Hematopoietic multipotent progenitor cell treated with erythropoietin and hydrocortisone succinate and interleukin-3 and kit ligand, for 15 days (in vitro differentiated cells): Measurements from ENCODE around the gene C22orf42.
"Not testable (repeated sequence)": the region's sequence is repeated elsewhere in the genome, so short reads cannot be mapped to it uniquely, and the experiment has no call there.

Experiments
- DNase-seq: peaks from one replicate; pipeline ENCODE4 v3.0.0-alpha.2; 2015; ENCODE audit warnings: low spot score

C22orf42 gene, protein sequence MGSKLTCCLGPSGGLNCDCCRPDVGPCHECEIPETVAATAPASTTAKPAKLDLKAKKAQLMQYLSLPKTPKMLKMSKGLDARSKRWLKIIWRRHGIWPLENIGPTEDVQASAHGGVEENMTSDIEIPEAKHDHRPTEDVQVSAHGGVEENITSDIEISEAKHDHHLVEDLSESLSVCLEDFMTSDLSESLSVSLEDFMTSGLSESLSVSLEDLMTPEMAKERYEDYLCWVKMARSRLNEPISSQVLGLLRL

DNA sequence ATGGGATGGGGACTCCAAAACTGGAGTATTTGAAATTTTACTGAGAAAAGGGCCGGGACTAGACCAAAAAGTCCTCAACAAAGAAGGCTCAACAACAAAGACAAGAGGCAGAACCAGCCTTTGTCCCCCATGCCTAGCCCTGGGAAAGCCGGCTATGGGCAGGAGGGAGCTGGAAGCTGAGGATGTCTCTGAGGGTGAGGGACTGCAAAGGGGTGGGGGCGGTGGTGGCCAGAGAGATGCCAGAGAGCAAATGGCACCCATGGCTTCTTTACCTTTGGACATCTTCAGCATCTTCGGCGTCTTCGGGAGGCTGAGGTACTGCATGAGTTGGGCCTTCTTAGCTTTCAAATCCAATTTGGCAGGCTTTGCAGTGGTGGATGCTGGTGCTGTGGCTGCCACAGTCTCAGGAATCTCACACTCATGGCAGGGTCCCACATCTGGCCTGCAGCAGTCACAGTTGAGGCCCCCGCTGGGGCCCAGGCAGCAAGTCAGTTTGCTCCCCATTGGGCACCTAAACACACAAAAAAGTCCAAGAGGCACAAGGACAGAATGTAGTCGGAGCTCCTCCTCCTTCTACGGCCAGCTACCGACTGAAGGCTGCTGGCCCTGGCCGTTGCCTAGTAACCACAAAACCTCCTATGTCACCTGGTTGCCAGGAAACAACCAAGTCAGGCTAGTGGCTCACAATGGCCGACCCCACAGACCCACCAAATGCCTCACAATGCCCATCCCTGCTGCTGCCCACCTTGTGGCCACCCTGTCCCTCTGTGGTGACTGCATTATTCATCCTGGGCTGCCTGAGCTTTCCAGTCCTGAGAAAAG is at the start of gene C22orf42:
TSS of gene C22orf42 (minus strand) at position 592 of the 822 bp plus-strand sequence. CDS start at position 504, 88 bp downstream.
- DNase-seq: no peak

DNA sequence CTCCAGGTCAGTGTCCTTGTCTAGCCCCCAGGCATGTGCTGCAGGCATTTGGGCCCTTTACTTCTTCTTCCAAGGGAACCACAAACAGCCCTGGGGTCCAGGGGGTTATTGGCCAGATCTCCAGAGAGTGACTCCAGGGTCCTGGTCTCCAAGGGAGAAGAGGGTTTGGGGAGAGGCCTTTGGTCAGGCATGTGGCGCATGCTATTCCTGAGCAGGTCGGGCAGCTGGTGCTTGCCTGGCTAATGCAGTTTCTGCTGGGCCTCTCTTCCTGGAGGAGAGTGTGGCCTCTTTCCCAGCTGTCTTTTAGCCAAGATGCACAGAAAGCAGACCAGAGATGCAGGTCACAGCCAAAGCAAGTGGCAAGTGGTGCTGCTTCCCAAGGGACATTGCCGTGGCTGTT is 49.6 kb upstream of the C22orf42 start:
- no peak for DNase-seq

DNA sequence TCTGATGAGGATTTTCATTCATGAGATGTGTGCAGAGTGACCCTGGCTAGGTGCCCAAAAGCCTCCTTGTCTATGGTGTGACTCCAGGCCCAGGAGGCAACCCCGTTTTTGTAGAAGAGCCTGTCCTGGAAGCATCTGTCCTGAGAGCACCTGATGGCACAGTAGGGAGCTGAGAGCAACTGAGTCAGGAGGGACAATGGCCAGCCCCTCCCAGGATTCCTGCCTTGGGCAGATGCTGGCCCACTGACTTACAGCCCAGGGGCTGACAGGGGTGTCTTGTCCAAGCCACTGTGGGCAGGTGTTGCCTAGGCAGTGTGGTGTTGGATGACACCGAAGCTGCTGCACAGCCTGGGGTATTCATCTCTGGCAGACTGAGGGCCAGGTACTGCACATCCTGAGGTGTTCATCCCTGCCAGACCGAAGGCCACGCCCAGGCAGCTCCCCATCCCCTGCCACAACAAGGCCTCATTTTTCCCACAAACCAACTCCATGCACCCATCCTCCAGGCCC is 48.9 kb upstream of the C22orf42 start:
- no peak for DNase-seq

DNA sequence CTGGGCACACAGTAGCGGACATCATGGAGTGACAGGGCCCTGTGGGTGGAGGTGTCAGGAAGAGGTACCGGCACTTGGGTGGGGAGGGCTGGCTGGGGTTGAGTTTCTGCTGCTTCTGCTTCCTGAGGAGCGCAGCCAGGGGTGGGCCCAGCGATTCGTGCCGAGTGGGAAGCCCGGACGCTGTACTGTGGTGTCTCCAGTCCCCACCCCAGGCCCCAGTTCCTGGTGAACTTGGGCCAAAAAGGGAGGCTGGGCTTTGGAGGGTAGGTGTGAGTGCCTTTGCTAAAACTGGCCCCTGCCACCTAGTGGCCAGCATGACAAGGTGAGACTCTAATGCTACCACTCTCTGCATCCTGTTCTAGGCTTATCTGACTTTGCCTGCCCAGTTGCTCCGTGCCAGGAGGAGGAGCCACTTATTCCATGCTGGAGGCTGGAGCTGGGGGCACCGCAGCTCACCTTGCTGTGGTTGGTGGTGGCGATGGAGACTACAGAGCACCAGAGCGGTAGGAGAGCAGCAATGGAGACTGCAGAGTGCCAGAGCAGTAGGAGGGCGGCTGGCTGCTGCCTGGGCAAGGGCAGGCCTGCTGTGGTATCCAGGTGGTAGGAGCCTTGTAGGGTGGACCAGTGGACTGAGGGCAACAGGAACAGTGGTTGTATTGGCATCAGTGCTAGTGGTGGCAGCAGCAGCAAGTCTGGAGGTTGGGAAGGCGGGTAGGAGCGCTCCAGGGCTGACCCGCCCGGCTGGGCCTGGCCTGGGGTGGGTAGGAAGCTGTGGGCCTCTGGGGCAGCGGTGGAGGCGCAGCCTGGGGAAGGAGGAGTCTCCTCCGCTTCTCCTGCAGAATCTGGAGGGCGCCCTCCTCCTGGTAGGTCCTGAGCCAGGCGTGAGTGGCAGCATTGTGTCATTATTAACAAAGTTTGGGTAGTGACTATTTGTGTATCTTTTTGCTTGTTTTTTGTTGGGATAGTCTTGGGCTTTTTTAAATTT is 48.0 kb upstream of the C22orf42 start:
- peak; percentile 62 for DNase-seq

DNA sequence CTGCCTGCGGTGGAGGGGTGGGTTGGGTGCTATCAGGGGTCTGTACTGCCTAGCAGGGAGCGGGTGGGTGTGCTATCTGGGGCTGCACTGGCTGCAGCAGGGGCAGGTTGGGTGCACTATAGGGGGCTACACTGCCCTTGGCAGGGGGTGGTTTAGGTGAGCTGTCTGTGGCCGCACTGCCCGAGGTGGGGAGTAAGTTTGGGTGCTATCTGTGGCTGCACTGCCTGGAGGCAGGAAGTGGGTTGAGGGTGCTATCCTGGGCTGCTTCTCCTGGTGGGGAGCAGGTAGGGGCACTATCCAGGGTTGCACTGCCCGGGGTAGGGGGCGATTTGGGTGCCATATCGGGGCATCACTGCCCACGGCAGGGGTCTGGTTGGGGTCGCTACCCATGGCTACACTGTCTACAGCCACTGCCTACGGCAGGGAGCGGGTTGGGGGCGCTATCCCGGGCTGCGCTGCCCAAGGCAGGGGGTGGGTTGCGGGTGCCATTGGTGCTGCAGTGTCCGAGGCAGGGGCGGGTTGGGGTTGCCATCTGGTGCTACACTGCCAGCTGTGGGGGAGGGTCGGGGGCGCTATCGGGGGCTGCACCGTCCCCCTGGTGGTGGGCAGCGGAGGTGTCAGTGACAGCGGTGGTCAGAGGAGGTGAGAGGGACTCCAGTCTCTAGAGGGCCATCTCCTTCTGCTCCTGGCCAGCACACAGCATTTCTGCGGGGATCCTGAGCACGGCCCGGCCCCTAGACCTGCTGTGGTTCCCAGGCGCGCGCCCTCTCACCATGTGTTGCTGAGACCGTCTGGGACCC is 47.1 kb upstream of the C22orf42 start:
- no peak for DNase-seq

DNA sequence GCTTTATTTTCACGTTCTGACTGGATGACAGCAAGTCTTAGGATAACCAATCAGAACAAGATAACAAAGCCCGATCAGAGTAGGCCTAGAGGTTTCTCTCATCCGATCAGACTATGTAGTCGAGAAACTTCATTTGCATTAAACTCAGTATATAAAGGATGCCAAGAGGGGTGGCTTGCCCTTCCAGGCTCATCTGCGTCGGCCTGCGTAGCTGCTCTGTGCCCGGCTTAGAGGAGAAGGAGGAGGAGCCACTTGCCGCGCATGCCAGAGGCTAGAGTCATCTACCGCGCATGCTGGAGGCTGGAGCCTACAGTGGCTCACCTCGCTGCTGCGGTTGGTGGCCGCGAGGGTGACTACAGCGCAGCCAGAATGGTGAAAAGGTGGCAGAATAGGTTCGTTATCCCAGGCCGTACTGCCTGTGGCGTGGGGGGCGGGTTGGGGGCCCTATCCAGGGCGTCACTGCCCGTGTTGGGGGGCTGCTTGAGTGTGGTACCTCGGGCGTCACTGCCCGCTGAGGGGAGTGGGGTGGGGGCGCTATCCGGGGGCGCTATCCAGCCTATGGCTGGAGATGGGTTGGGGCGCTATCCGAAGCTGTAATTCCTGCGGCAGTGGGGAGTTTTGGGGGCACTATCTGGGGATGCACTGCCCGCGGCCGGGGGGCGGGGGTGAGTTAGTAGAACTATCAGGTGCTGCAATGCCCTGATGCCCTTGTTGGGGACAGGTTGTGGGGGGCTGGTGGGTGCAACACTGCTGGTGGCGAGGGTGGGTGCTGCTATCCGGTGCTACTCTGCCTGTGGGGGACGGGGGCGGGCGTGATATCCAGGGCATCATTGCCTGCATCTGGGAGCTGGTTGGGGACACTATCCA is 46.0 kb upstream of the C22orf42 start, which contains the start of gene RFPL2:
TSS of gene RFPL2 (minus strand) at position 218 of the 867 bp plus-strand sequence. CDS start 2,622 bp downstream, outside the sequence.
- peak; percentile 37 for DNase-seq

DNA sequence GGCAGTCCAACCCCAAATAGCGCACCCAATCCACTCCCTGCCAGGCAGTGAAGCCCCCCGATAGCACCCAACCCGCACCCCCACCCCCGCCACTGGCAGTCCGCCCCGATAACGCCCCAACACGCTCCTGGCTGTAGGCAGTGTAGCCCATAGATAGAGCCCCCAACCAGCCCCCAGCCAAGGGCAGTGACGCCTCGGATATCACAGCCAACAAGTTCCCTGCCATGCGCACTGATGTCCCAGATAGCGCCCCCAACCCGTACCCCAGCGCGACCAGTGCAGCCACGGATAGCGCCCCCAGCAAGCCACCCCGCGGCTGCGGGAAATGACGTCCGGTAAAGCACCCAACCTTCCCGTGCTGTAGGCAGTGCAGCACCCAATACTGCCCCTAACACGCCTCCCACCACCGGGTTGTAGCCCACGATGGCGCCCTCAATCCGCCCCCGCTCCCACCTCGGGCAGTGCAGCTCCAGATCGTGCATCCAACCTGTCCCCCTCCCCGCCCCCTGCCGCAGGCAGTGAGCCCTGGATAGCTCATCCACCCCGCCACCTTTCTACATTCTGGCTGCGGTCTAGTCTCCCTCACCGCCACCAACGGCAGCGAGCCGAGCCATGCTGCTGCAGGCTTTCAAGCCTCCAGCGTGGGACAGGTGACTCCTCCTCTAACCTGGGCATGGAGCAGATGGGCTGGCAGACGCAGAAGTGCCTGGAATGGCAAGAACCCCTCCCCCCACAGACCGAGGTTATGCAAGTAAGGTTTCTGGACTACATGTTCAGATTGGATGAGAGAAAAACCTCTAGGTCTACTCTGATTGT is 45.1 kb upstream of the C22orf42 start:
- DNase-seq: peak; percentile 50

DNA sequence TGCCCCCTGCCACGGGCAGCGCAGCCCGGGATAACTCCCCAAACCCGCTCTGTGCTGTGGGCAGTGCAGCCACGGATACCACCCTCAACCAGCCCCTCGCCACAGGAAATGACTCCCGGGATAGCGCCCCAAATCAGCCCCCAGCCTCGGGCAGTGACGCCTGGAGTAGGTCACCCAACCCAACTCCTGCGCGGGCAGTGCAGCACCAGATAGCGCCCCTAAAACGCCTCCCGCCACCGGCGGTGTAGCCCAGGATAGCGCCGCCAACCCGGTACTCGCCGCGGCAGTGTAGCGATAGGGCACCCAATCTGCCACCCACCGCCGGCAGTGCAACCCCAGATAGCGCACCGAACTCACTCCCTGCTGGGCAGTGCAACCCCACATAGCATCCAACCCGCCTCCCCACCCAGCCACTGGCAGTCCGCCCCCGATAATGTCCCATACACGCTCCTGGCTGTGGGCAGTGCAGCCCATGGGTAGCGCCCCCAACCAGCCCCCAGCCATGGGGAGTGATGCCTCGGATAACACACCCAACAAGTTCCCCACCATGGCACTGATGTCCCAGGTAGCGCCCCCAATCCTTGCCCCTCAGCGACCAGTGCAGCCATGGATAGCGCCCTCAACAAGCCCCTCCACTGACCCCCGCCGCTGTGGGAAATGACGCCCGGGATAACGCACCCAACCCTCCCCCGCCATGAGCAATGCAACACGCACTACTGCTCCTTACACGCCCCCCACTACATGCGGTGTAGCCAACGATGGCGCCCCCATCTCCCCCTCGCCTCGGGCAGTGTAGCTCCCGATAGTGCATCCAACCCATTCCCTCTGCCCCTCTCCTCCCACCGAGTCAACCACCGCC is 44.3 kb upstream of the C22orf42 start:
- DNase-seq: peak; percentile 76

DNA sequence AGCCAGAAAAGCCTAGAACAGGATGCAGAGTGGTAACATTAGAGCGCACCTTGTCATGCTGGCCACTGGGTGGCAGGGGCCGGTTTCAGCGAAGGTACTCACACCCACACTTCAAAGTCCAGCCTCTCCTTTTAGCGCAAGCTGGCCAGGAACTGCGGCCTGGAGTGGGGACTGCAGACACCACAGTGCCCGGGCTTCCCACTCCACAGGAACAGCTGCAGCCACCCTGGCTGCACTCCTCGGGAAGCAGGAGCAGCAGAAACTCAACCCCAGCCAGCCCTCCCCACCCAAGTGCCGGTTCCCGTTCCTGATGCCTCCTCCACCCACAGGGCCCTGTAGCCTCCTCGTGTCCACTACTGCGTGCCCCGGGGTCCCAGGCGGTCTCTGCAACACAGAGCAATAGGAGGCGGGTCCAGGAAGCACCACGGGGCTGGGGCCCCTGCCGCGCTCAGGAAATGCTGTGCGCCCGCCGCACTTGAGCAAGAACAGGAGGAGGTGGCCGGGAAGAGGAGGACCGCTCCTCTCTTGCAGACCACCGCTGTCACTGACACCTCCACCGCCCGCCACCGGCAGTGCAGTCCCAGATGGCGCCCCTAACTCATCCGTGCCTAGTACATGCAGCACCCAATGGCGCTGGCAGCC is 43.6 kb upstream of the C22orf42 start:
- peak; percentile 34 for DNase-seq

DNA sequence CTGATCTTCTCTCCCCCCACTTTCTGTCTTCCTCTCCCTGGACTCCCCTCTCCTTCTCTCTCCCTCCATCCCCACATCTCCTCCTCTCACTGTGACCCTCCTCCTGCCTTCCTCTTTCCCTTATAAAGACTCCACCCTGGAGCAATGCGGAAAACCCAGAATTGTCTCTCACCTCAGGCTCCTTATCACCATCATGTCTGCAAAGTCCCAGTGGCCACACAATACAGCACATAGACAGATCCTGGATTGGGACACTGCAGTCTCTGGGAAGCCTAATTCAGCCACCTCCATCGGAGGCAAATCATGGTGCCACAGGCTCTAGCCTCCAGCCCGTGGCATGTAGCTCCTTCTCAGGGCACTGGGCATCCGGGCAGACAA is 43.0 kb upstream of the C22orf42 start:
- DNase-seq: no peak

DNA sequence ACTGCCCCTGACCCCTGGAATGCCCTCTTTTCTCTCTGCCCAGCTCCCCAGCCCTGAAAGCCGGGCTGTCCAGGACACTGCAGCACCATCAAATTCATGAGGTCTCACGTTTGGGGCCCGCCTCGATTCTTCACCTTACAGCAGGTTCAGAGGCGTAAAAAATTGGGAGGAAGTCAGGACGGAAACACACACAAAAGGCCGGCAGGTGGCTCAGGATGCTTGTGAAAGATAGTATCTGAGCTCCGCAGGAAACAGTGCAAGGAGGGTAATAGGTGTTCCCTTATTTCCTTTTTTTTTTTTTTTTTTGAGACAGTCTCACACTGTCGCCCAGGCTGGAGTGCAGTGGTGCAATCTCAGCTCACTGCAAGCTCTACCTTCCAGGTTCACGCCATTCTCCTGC is 41.6 kb upstream of the C22orf42 start:
- no peak for DNase-seq

DNA sequence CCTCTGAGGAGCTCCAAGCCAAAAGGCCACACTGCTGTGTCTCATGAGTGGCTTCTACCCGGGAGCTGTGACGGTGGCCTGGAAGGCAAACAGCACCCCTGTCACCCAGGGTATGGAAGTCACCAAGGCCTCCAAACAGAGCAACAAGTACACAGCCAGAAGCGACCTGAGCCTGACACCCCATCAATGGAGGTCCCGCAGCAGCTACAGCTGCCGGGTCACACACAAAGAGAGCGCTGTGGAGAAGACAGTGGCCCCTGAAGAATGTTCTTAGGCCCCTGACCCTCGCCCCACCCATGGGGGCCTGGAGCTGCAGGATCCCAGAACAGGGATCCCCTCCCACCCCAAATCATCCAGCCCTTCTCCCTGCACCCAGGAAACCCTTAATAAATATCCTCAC is 40.9 kb upstream of the C22orf42 start:
- no peak for DNase-seq

DNA sequence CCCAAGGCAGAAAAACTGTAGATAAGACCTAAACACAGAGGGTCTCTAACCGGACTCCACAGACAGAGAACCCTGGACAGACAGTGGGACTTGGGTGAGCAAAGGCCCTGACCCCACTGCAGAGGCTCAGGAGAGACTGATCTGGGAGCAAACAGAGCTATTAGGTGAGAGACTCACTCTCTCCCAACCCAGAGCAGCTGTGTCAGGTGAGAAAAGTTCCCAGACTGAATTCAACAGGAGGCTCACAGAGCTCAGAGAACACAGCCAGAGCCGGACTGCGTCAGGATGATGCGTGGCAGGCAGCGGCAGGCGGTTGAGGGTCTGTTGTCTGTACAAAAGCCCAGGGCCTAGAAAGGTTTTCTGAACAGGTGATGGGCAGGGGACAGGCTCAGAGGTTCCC is 40.2 kb upstream of the C22orf42 start:
- no peak for DNase-seq

DNA sequence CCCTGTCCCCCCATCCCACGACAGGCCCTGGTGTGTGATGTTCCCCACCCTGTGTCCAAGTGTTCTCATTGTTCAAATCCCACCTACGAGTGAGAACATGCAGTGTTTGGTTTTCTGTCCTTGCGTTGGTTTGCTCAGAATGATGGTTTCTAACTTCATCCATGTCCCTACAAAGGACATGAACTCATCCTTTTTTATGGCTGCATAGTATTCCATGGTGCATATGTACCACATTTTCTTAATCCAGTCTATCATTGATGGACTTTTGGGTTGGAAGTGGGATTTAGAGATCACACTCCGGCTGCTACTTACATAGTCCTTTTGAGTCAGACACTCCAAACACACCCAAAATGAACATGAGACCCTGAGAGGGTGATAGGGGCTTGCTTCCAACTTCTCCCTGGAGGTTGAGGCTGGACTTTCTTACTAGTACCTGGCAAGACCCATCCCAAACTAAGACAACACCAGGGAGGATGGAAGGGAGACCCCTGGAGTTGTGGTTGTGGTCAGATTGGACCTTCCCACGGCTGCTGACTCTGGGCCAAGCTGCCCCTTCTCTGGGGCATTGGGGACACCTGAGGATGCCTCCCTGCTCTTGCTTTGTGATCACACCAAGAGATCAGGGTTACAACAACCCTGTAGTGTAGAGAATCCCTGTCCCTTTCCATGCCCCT is 38.6 kb upstream of the C22orf42 start:
- DNase-seq: not testable (repeated sequence)

DNA sequence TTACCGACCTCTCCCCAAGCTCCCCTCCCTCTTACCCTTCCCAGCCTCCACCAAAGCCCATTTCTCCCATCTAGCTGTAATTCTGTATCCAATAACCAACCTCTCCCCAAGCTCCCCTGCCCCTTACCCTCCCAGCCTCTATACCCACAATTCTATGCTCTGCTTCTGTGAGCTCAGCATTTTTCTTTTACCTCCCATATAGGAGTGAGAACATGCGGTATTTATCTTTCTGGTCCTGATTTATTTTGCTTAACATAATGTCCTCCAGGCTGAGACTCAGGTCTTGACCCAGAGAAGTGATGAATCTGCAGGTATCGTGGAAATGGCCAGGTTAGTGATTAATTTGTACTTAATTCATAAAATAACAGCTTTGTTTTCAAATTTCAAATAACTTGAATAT is 36.8 kb upstream of the C22orf42 start:
- DNase-seq: not testable (repeated sequence)

DNA sequence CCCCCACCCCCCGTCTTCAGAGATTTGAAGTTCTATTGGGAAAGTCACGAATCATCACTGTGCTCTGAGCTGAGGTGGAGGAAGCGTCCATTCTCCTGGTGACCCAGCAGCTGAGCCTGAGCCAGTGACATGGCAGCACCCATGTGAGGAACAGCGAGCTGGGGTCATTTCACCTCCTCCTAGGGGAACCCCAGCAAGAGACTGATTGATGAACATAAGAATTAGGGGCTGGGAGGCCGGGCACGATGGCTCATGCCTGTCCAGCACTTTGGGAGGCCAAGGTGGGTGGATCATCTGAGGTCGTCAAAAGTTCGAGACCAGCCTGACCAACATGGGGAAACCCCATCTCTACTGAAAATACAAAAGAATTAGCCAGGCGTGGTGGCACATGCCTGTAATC is 34.2 kb upstream of the C22orf42 start:
- not testable (repeated sequence) for DNase-seq

DNA sequence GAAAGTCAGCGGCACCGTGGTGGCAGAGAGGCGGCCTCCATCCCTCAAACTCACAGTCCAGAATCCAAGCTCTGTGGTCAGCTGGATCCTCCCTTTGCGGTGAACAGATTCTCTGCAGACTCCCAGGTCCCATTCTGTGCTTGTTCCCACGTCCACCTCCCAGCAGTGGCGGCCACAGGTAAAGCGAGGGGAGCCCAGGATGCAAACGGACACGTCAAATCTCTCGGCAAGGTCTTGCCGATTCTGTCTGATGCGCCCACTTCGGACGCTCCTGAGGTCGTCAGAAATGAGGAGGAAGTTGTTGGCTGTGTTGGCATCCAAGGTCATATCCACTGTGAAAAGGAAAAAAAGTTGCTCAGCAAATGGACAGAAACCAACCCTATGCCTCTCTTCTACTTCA is 31.9 kb upstream of the C22orf42 start:
- not testable (repeated sequence) for DNase-seq
